Measurements from ENCODE around the gene SIVA1. TPM values are rescaled to one million over a fixed set of nuclear protein-coding genes. Genes with fewer than 3 reads are reported as not detected.

Gene SIVA1
- total and polyA plus RNA-seq, 2 of the 8 experiments (the other 6 are each of a cell fraction or from before 2014, with no cell fraction given): 123 to 589 TPM

DNA sequence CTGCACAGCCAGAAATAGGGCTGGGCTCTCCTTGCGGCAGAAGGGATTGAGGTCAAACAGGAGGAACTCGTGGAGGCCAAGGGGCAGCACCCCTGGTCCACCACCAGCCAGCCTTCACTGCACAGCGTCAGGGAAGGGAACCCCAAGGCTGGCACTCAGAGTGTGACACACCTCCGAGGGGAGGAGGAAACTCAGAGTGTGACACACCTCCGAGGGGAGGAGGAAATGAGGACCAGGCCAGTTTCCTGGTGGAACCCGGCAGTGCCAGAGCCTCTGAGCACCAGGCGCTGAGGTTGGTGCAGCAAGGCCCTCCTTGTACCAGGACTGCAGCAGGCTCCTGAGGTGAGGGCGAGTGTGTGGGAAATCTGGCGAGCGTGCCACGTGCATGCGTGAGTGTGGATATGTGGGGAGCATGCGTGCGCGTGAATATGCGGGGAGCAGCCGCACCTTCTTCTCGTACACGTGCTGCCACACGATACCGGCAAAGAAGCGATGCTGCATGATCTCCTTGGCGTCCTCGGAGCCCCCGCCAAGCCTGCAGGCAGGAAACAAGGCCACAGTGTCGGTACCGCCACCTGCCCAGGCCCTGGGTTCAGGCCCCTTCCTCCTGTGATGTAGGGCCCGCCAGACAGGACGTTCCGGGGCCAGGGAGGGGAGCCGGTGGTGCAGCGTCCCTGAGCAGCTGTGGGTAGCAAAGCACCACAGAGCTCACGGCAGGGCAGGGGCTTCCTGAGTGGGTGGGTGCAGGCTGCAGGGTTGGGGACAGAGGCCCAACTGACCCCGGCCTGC is 19.2 kb downstream of the SIVA1 start (continued):
- TF ChIP-seq SUZ12 (IDR thresholded peaks at IDR 0.05; ENCODE audit: low read length): no peak
